PC-3 (cell line): ENCODE results near the gene DNA2.

Source experiments
- EZH2 ChIP-seq: fragments of 300-600 bp; sonication (generic); IDR thresholded peaks from one replicate; pipeline ENCODE4 v1.6.1; 2017; ENCODE audit warnings: antibody characterized with exemption, mild to moderate bottlenecking, low read length; ENCODE audit not compliant: unreplicated experiment
- TF ChIP-seq, protein P1 (sequence below): fragments of 300-600 bp; sonication (generic); conservative IDR thresholded peaks from 2 replicates; pipeline ENCODE4 v1.5.1; 2017; ENCODE audit warnings: antibody characterized with exemption, low read depth, mild to moderate bottlenecking, low read length

DNA sequence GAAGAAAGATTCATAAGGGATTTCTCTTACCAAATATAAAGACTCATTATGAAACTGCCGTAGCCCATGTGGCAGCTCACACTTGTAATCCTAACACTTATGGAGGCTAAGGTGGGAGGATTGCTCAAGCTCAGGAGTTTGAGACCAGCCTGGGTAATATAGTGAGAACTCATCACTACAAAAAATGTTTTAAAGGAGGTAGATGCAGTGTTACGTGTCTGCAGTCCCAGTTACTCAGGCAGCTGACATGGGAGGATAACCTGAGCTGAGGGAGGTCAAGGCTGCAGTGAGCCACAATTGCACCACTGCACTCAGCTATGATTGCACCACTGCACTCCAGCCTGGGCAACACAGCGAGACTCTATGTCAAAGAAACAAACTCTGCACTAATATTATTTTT is 18.1 kb upstream of the DNA2 start:
- TF ChIP-seq, protein P1, sequence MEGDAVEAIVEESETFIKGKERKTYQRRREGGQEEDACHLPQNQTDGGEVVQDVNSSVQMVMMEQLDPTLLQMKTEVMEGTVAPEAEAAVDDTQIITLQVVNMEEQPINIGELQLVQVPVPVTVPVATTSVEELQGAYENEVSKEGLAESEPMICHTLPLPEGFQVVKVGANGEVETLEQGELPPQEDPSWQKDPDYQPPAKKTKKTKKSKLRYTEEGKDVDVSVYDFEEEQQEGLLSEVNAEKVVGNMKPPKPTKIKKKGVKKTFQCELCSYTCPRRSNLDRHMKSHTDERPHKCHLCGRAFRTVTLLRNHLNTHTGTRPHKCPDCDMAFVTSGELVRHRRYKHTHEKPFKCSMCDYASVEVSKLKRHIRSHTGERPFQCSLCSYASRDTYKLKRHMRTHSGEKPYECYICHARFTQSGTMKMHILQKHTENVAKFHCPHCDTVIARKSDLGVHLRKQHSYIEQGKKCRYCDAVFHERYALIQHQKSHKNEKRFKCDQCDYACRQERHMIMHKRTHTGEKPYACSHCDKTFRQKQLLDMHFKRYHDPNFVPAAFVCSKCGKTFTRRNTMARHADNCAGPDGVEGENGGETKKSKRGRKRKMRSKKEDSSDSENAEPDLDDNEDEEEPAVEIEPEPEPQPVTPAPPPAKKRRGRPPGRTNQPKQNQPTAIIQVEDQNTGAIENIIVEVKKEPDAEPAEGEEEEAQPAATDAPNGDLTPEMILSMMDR = no peak
- no peak for TF ChIP-seq EZH2
